Astrocyte of the hippocampus (primary cell): ENCODE results near the gene MPHOSPH10.
"Not testable (repeated sequence)": the region's sequence is repeated elsewhere in the genome, so short reads cannot be mapped to it uniquely, and the experiment has no call there.

Experiments used
- DNase-seq: peaks from one replicate; pipeline ENCODE4 v3.0.0; 2011; ENCODE audit warnings: low read depth, low spot score

MPHOSPH10 gene

GRCh38 chr2:71122387-71123298, 7.8 kb upstream of the MPHOSPH10 start:
- no peak for DNase-seq

- DNase-seq, result no peak
These were observed 4.7 kb upstream of the MPHOSPH10 start for GRCh38 chr2:71125506-71126294.

GRCh38 chr2:71126957-71127356, 3.5 kb upstream of the MPHOSPH10 start:
- DNase-seq, result no peak

- DNase-seq, result peak; percentile 8
These were observed 1.1 kb upstream of the MPHOSPH10 start for GRCh38 chr2:71129114-71129901.

- DNase-seq, result no peak
These were observed 607 bp upstream of the MPHOSPH10 start for GRCh38 chr2:71129902-71130151.

GRCh38 chr2:71130905-71131244, 441 bp downstream of the MPHOSPH10 start:
- DNase-seq, result no peak

GRCh38 chr2:71131387-71132166, 1.1 kb downstream of the MPHOSPH10 start:
- DNase-seq, result not testable (repeated sequence)

GRCh38 chr2:71133603-71134002, 3.2 kb downstream of the MPHOSPH10 start:
- no peak for DNase-seq

- DNase-seq, result no peak
These were observed 5.7 kb downstream of the MPHOSPH10 start for GRCh38 chr2:71136174-71136573.

- no peak for DNase-seq
These were observed 13.3 kb downstream of the MPHOSPH10 start for GRCh38 chr2:71143782-71144181.

GRCh38 chr2:71148506-71149063, 18.2 kb downstream of the MPHOSPH10 start:
- no peak for DNase-seq

GRCh38 chr2:71150082-71150816, 19.8 kb downstream of the MPHOSPH10 start:
- no peak for DNase-seq

- DNase-seq, result no peak
These were observed 21.2 kb downstream of the MPHOSPH10 start for GRCh38 chr2:71151620-71152019.

GRCh38 chr2:71153585-71154224, 23.3 kb downstream of the MPHOSPH10 start:
- DNase-seq, result no peak

GRCh38 chr2:71154279-71154678, 23.8 kb downstream of the MPHOSPH10 start:
- no peak for DNase-seq

- no peak for DNase-seq
These were observed 24.4 kb downstream of the MPHOSPH10 start for GRCh38 chr2:71154798-71155197.

GRCh38 chr2:71155846-71156245, 25.4 kb downstream of the MPHOSPH10 start:
- DNase-seq, result no peak

GRCh38 chr2:71156573-71156972, 26.1 kb downstream of the MPHOSPH10 start:
- DNase-seq, result no peak

GRCh38 chr2:71157124-71157793, 26.8 kb downstream of the MPHOSPH10 start:
- DNase-seq, result peak; percentile 65
